Measurements from ENCODE around the gene REEP6. TPM values are rescaled to one million over a fixed set of nuclear protein-coding genes. Genes with fewer than 3 reads are reported as not detected.

Gene REEP6
- total and polyA plus RNA-seq, 2 donors (not counting 3 experiments of a cell fraction or from before 2014, with no cell fraction given): 1.3 to 1.5 TPM

DNA sequence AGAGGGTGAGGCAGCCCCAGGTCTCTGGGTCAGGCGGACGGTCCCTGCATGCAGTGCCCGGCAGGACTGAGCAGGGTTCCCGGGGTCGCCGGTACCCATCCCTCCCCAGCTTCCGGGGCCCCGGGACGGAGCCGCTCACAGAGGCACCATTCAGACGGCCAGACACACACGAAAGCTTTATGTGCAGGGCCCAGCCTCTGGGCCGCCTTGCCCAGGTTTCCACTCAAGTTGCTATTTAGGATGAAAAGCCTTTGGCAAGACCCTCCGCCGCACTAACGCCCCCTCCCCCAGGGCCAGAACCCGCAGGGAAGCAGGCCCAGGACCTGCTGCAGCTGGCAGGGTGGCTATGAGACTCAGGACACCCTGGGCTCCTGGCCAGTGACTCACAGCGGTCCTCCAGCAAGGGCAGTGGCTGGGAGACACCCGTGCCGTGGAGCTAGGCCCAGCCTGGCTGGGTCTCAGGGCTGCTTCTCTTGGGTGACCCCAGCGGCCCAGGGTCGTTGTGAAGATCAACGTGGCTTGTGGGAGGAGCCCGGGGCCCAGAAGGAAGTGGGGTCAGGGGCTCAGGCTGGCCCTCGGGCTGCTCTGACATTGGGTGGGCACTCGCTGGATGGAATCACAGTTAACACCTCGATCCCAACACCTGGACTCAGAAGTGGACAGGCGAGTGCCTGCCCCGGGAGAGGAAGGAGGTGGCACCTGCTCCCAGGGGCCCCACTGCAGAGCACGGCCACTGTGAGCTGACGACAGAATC, 16.8 kb upstream of the REEP6 start:
- Histone ChIP-seq H3K9me1 (replicated peaks; ENCODE audit: control insufficient read depth, extremely low read depth, insufficient read depth, low read length) (no peaks in the 10 kb centered on the region), H4K20me1 (replicated peaks; ENCODE audit: control insufficient read depth, extremely low read depth, insufficient read depth, low read length) (no peaks in the 10 kb centered on the region), H3K4me1 (ENCODE audit: control insufficient read depth, extremely low read depth, insufficient read depth, low read length) (peaks cover 7% of the 10 kb centered on the region), H3K4me2 (ENCODE audit: insufficient read depth, low read length) (no peak overlapping the region), H3K79me2 (ENCODE audit: control insufficient read depth, insufficient read depth, low read length) (peaks cover 5% of the 10 kb centered on the region), H3K9ac (replicated peaks; ENCODE audit: extremely low read depth, insufficient read depth, low read length) (no peak overlapping the region), H2AFZ (ENCODE audit: low read depth, low read length) (no peak overlapping the region), H3K27me3 (ENCODE audit: control insufficient read depth in 2 of 2, insufficient read depth in 2 of 2, low read length in 2 of 2) (peaks cover 22 to 40% of the 10 kb centered on the region in 2 experiments), H3K4me3 (replicated peaks in 1 of 3; ENCODE audit: insufficient read depth in 1 of 3, low read depth in 1 of 3, low read length in 3 of 3) (no peak overlapping the region), H3K27ac (ENCODE audit: insufficient read depth, low read depth, low read length) (no peak overlapping the region), H3K36me3 (ENCODE audit: control insufficient read depth in 2 of 2, extremely low read depth in 1 of 2, insufficient read depth in 2 of 2, low read length in 2 of 2) (peaks cover 0 to 3% of the 10 kb centered on the region in 2 experiments), H3K9me3 (replicated peaks; ENCODE audit: control insufficient read depth, insufficient read depth, low read length) (no peaks in the 10 kb centered on the region)
- ChIA-PET CTCF (interaction anchor here (0.9 to 2.4 kb wide), 4 partner anchors 8 to 29 kb away, joined by 3 to 12 read pairs (median 4); no protein-coding TSS in a partner anchor), POLR2A (no interaction called here)
- intact Hi-C loops (cut with micrococcal nuclease) (no loop called here), dilution Hi-C loops (cut with MboI; ENCODE audit: extremely low pct_ligation_motif_present, low sequenced_read_pairs) (no loop called here)
- BruUV-seq (replicated peaks): no TSS peak
- FAIRE-seq (no peak), DNase-seq (ENCODE audit: low read depth, low spot score) (no peak)
- TF ChIP-seq, protein P1, sequence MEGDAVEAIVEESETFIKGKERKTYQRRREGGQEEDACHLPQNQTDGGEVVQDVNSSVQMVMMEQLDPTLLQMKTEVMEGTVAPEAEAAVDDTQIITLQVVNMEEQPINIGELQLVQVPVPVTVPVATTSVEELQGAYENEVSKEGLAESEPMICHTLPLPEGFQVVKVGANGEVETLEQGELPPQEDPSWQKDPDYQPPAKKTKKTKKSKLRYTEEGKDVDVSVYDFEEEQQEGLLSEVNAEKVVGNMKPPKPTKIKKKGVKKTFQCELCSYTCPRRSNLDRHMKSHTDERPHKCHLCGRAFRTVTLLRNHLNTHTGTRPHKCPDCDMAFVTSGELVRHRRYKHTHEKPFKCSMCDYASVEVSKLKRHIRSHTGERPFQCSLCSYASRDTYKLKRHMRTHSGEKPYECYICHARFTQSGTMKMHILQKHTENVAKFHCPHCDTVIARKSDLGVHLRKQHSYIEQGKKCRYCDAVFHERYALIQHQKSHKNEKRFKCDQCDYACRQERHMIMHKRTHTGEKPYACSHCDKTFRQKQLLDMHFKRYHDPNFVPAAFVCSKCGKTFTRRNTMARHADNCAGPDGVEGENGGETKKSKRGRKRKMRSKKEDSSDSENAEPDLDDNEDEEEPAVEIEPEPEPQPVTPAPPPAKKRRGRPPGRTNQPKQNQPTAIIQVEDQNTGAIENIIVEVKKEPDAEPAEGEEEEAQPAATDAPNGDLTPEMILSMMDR (IDR thresholded peaks at IDR 0.05; ENCODE audit: extremely low read depth in 1 of 2, insufficient read depth in 1 of 2, low read depth in 1 of 2, low read length in 2 of 2): no peak
- no peak for TF ChIP-seq POLR2A (IDR thresholded peaks at IDR 0.05; ENCODE audit: low read depth, low read length)
- TF ChIP-seq, protein P2, sequence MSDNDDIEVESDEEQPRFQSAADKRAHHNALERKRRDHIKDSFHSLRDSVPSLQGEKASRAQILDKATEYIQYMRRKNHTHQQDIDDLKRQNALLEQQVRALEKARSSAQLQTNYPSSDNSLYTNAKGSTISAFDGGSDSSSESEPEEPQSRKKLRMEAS (IDR thresholded peaks at IDR 0.05; ENCODE audit: insufficient read depth, insufficient read length): no peak
- TF ChIP-seq JUN (IDR thresholded peaks at IDR 0.05; ENCODE audit: borderline replicate concordance, insufficient read depth, insufficient read length, low read depth): no peak
